ENCODE data around the gene ZNF30. TPM values are rescaled to one million over a fixed set of nuclear protein-coding genes. Genes with fewer than 3 reads are reported as not detected.
"Not testable (repeated sequence)": the region's sequence is repeated elsewhere in the genome, so short reads cannot be mapped to it uniquely, and the experiment has no call there.

ZNF30 gene
- total RNA-seq, 2 donors from 2014 or later, result 4.6 to 6.8 TPM

- DNase-seq, result no peak
These were observed 26.5 kb upstream of the ZNF30 start for GRCh38 chr19:34900245-34900644.

GRCh38 chr19:34904664-34905527 is 21.8 kb upstream of the ZNF30 start:
- Histone ChIP-seq H3K36me3 (ENCODE audit: control insufficient read depth, insufficient read depth, low read length) (no peaks in the 10 kb centered on the region), H3K9ac (ENCODE audit: extremely low read depth, low read length, poor library complexity, severe bottlenecking) (no peak overlapping the region), H3K9me3 (ENCODE audit: control insufficient read depth, low read length) (no peaks in the 10 kb centered on the region), H3K27me3 (ENCODE audit: control insufficient read depth, insufficient read depth, low read length, poor library complexity, severe bottlenecking) (peaks cover 64% of the 10 kb centered on the region), H3K27ac (ENCODE audit: low read depth, low read length) (no peak overlapping the region), H3K4me3 (ENCODE audit: low read length) (peak overlapping the region; percentile 60), H3K4me1 (ENCODE audit: control insufficient read depth, insufficient read depth, low read length) (no peaks in the 10 kb centered on the region)
- H3K36me3 Mint-ChIP-seq (ENCODE audit: low read depth), result no peaks in the 10 kb centered on the region
- peak; percentile 28 for TF ChIP-seq CTCF (conservative IDR thresholded peaks at IDR 0.05)
- peaks cover 10% of the 10 kb centered on the region for H3K4me1 Mint-ChIP-seq
- H3K9me3 Mint-ChIP-seq, result no peaks in the 10 kb centered on the region
- peak; percentile 81 for DNase-seq
- peak overlapping the region; percentile 33 for H3K27ac Mint-ChIP-seq
- peak overlapping the region; percentile 62 for H3K4me3 Mint-ChIP-seq
- 22 to 25% methylated on average over 27 to 59 of the region's 59 CpGs for WGBS, 2 experiments (ENCODE audit: insufficient coverage in 1 of 2, insufficient read length in 1 of 2)
- H3K27me3 Mint-ChIP-seq (ENCODE audit: insufficient read depth), result peaks cover 83% of the 10 kb centered on the region

More at GRCh38 chr19:34900245-34900644, 26.5 kb upstream of the ZNF30 start:
- no peak for TF ChIP-seq CTCF (conservative IDR thresholded peaks at IDR 0.05)
- Mint-ChIP-seq H3K4me3 (no peak overlapping the region), H3K4me1 (peaks cover 4% of the 10 kb centered on the region), H3K27ac (no peak overlapping the region), H3K27me3 (ENCODE audit: insufficient read depth) (peaks cover 57% of the 10 kb centered on the region), H3K9me3 (peaks cover 1% of the 10 kb centered on the region), H3K36me3 (ENCODE audit: low read depth) (no peaks in the 10 kb centered on the region)
- Histone ChIP-seq H3K4me1 (ENCODE audit: control insufficient read depth, insufficient read depth, low read length) (no peaks in the 10 kb centered on the region), H3K9me3 (ENCODE audit: control insufficient read depth, low read length) (no peaks in the 10 kb centered on the region), H3K27me3 (ENCODE audit: control insufficient read depth, insufficient read depth, low read length, poor library complexity, severe bottlenecking) (peaks cover 40% of the 10 kb centered on the region), H3K27ac (ENCODE audit: low read depth, low read length) (no peak overlapping the region), H3K4me3 (ENCODE audit: low read length) (no peak overlapping the region), H3K36me3 (ENCODE audit: control insufficient read depth, insufficient read depth, low read length) (no peaks in the 10 kb centered on the region), H3K9ac (ENCODE audit: extremely low read depth, low read length, poor library complexity, severe bottlenecking) (no peak overlapping the region)
- 79% methylated on average over 2 of the region's 2 CpGs; no CpG with 5 or more reads in 1 of the 2 experiments for WGBS, 2 experiments (ENCODE audit: insufficient coverage in 1 of 2, insufficient read length in 1 of 2)

GRCh38 chr19:34910770-34911169 is 15.9 kb upstream of the ZNF30 start:
- H3K27ac Mint-ChIP-seq, result no peak overlapping the region
- peaks cover 46% of the 10 kb centered on the region for H3K27me3 Mint-ChIP-seq (ENCODE audit: insufficient read depth)
- no peaks in the 10 kb centered on the region for H3K36me3 ChIP-seq (ENCODE audit: control insufficient read depth, insufficient read depth, low read length)
- H3K4me1 Mint-ChIP-seq, result peaks cover under 1% of the 10 kb centered on the region
- peaks cover 25% of the 10 kb centered on the region for H3K27me3 ChIP-seq (ENCODE audit: control insufficient read depth, insufficient read depth, low read length, poor library complexity, severe bottlenecking)
- no peak overlapping the region for H3K4me3 Mint-ChIP-seq
- TF ChIP-seq CTCF (conservative IDR thresholded peaks at IDR 0.05), result no peak
- no peaks in the 10 kb centered on the region for H3K4me1 ChIP-seq (ENCODE audit: control insufficient read depth, insufficient read depth, low read length)
- no peak overlapping the region for H3K4me3 ChIP-seq (ENCODE audit: low read length)
- 81 to 100% methylated on average over 2 of the region's 3 CpGs for WGBS, 2 experiments (ENCODE audit: insufficient coverage in 1 of 2, insufficient read length in 1 of 2)
- H3K36me3 Mint-ChIP-seq (ENCODE audit: low read depth), result no peaks in the 10 kb centered on the region
- DNase-seq, result no peak
- no peak overlapping the region for H3K27ac ChIP-seq (ENCODE audit: low read depth, low read length)
- peaks cover 4% of the 10 kb centered on the region for H3K9me3 ChIP-seq (ENCODE audit: control insufficient read depth, low read length)
- H3K9ac ChIP-seq (ENCODE audit: extremely low read depth, low read length, poor library complexity, severe bottlenecking), result no peak overlapping the region
- peaks cover 10% of the 10 kb centered on the region for H3K9me3 Mint-ChIP-seq

- not testable (repeated sequence) for H3K27me3 ChIP-seq (ENCODE audit: control insufficient read depth, insufficient read depth, low read length, poor library complexity, severe bottlenecking); H3K9ac ChIP-seq (ENCODE audit: extremely low read depth, low read length, poor library complexity, severe bottlenecking); H3K4me1 ChIP-seq (ENCODE audit: control insufficient read depth, insufficient read depth, low read length); H3K4me3 ChIP-seq (ENCODE audit: low read length); H3K27ac ChIP-seq (ENCODE audit: low read depth, low read length); DNase-seq; H3K27ac Mint-ChIP-seq; H3K36me3 Mint-ChIP-seq (ENCODE audit: low read depth); H3K4me1 Mint-ChIP-seq; H3K36me3 ChIP-seq (ENCODE audit: control insufficient read depth, insufficient read depth, low read length); H3K4me3 Mint-ChIP-seq
- WGBS, 2 experiments (ENCODE audit: insufficient coverage in 1 of 2, insufficient read length in 1 of 2), result 69 to 83% methylated on average over 2 to 3 of the region's 3 CpGs
- peaks cover 11% of the 10 kb centered on the region for H3K27me3 Mint-ChIP-seq (ENCODE audit: insufficient read depth)
- peaks cover 68% of the 10 kb centered on the region for H3K9me3 Mint-ChIP-seq
- H3K9me3 ChIP-seq (ENCODE audit: control insufficient read depth, low read length), result peaks cover 53% of the 10 kb centered on the region
These were observed 9.6 kb upstream of the ZNF30 start for GRCh38 chr19:34917144-34917543.

Data from endodermal cell (in vitro differentiated cells).